Activated T-cell treated with anti-CD3 and anti-CD28 coated beads for 24 hours (primary cell): ENCODE data around the gene GAPDHS.
A peak's percentile ranks its signal among the peaks of the same experiment; 100 is the strongest.

Experiments used
- DNase-seq: peaks from one replicate; pipeline ENCODE4 v3.0.0-alpha.2; 2020; ENCODE audit warnings: low read depth

Gene GAPDHS

GRCh38 chr19:35533201-35533821, at the start of gene GAPDHS:
GAPDHS (plus strand) TSS chr19:35533456; CDS start chr19:35533528, 72 bp downstream.
- no peak for DNase-seq

DNA sequence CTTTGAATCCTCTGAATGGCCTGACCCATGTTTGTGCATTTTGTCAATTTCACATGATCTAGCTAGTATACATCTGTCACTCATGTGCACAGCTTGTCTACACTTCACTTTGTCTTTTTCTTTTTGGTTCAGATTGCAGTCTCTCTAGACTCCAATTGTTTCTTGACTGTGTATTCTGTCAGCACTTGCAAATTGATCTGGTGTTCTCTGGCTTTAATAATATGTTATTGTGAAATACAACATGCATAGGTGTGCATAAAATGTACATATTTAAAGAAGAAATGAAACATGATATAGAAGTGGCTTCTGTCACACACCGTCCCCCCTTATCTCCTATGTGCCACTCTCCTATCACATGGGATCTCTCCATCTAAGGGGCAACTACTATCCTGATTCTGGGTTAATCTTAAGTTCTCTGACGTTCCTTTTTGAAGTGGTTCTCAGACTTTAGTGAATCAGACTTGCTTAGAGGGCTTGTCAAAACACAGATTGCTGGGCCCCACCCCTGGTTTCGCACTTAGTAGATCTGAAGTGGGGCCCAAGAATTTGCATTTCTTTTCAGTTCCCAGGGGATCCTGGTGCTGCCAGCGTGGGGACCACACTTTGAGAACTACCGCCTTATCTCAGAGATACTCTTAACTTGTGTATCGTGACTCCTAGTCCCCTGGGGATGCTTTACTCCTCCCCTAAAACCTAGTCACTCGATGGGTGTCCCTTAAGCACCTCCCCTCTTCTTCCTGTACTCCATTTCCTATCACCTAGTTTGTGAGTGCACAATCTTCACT, 48.8 kb upstream of the GAPDHS start:
- no peak for DNase-seq

DNA sequence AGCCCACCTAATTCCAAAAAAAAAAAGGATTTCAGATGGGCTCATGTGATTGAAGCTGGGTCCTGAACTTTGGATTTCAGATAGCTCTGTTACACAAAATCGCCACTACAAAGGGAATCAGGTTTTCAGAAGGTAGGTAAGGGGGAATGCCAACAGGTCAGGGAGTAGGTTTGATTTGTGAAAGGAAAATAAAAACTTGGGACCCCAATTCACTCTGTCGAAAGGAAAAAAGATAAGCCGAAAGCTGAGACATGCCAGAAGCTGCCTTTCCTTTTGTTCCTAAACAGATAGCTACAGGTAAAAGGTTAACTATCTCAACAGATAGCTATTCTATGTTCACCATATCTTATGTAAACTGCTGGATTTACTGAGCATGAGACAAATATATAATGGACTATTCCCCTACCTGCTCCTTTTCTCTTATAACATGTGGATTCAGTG, 47.0 kb upstream of the GAPDHS start:
- DNase-seq, result no peak

DNA sequence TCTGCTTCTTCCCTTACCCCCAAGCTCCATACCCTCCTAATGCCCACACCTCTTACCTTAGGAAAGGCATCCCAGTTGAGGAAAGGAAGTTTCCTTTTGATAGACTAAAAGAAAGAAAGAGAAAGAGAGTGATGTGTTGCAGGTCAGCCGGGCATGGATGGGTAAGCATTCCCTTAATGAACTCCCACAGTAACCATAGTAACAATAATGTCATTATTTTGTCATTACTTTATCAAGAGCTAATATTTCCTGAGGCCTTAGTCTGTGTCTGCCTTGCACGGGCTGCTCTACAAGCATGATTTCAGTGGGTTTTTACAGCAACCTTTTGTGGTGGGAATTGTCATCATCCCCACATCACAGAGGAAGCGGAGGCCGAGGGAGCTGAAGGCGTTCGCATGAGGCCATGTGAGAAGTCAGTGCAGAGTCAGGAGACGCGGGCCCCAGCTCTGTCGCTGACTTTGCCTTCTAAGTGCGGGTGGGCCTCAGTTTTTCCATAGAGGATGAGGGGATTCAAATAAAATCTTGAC, 45.5 kb upstream of the GAPDHS start:
- no peak for DNase-seq

GRCh38 chr19:35488677-35489076, 44.6 kb upstream of the GAPDHS start:
- no peak for DNase-seq

DNA sequence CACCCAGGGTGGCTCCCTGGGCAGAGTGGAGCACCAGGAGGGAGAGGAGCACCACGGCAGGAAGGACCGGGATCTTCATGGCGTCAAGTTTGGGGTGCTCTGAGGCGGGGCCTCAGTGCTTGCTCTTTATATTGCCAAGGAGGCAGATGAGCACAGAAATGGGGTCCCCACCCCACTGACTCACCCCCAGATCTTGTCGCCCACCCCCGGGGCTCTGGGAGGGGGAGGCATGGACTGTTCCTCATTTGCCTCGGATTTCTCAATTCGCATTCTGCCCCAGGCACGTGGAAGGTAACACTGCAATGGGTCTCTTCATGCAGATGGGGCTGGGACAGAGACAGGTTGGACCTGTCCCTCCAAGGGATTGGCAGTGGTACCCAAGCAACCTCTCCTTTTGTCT, 42.9 kb upstream of the GAPDHS start, which contains the start of gene KRTDAP:
KRTDAP (minus strand) TSS at position 101 of the 400 bp plus-strand sequence; CDS start at position 79, 22 bp downstream.
- DNase-seq, result no peak

DNA sequence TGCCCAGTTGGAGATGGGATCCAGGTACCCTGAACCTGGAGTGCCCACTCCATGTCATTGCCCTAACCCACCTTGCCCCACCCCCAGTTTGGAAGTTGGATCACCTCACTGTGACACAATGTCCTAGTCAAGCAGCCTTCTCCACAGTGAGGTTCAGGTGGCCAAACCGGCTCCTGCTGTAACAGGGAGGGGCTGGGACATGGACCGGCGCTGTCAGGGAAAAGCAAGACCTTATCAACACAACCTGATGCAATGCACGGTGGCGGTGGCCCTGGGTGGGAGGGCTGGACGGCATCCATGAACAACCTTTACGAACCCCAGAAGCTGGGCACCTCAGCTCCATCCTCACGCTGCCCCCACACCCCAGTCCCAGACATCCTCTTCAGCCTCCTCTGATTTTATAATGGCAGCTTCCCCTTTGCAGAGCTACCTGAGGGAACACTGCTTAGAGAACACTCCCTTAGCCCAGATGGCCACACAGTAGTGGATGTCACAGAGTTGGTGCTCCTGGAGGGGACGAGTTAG, 41.4 kb upstream of the GAPDHS start:
- DNase-seq, result no peak

DNA sequence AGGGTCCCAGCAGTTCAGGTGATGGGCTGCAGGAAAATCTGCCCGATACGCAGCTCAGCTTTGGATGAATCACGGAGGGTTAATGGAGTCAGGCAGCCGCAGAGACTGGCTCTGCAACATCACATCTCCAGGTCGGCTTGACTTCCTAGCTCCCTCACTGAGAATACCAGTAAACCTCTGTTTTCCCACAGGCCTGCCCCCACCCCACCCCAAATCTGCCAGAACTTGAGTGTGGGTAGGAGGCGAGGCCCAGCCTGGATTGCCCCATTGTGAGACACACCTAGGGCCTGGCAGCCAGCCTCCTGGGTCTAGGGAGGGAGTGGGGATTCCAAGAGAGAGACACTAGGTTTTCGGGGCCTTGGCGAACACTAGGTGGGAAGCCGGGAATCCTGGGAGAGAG, 39.3 kb upstream of the GAPDHS start:
- no peak for DNase-seq

DNA sequence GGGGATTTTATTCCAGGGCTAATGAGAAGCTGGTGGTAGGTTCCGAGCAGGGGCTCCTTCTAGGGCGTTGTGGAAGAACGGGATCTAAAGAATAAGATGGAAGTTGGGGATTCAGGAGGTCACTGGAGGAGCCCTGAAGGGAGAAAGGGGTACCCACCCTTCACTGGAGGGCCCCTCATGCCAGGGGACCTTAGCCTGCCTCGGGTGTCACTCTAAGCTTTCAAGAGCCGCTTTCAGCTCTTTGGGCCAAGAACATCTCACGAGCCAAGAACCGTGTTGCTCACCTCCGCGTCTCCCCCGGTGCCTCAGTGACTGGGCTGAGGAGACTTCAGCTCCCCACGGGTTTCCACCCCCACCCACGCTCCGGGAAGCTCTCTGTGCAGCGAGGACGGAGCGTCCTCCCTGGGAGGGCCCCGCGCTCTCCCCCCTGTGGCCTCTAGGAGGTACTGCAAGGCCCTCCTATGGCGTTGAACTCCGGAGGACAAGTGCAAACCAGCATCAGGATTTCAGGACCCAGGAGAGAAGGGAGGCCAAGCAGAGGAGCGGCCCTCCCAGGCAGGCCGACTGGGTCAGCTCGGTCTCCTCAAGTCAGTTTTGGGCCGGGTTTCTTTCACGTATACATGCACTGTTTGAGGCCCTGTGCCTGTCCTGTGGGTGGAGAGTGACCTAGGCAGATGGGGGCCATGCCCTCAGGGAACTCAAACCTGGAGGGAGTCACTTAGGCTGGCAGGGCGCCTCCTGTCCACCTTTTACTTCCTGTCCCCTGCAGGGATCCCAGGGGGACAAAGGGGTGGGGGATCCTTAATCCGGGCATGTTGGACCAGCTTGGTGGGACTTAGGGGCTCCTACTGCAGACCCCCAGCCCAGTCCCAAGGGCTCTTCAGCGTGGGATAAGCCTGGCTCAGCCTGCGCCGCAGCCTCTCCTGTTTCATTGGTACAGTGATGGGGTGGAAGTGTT, 37.9 kb upstream of the GAPDHS start:
- peak; percentile 67 for DNase-seq

- no peak for DNase-seq
Measured at GRCh38 chr19:35497406-35497805, 35.9 kb upstream of the GAPDHS start.

DNA sequence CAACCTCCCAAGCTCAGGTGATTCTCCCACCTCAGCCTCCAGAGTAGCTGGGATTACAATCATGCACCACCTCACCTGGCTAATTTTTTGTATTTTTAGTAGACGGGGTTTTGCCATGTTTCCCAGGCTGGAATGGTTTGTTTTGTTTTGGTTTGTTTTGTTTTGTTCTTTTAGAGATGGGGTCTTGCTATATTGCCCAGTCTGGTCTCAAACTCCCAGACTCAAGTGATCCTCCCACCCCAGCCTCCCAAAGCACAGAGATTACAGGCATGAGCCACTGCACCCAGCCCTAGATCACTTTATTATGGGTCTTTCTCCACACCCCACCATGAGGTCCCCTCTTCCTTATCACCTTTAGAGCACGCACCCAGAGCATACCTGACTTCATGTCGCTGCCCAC, 35.0 kb upstream of the GAPDHS start:
- DNase-seq, result no peak

GRCh38 chr19:35498984-35499527, 34.2 kb upstream of the GAPDHS start:
- DNase-seq, result no peak

DNA sequence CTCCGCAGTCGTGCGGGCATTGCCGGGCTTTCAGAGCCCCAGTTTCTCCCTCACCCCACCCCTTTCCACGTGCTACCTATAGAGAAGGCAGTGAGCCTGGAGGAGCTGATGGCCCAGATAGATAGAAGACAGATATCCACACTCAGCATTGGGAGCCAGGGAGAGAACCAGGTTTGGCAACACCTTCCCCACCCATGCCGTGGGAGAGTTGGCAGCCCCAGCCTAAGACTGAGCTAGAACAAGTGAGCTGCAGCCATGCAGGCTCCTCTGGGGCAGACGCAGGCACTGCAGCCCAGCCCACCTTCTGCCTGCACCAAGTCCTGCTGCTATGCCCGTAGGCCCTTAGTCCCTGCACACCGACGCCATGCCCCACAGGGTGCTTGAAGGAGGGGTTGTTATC, 32.6 kb upstream of the GAPDHS start:
- DNase-seq, result no peak

GRCh38 chr19:35501684-35502083, 31.6 kb upstream of the GAPDHS start:
- no peak for DNase-seq

- no peak for DNase-seq
Measured at GRCh38 chr19:35502751-35503150, 30.5 kb upstream of the GAPDHS start.

GRCh38 chr19:35506011-35506410, 27.2 kb upstream of the GAPDHS start:
- DNase-seq, result no peak

DNA sequence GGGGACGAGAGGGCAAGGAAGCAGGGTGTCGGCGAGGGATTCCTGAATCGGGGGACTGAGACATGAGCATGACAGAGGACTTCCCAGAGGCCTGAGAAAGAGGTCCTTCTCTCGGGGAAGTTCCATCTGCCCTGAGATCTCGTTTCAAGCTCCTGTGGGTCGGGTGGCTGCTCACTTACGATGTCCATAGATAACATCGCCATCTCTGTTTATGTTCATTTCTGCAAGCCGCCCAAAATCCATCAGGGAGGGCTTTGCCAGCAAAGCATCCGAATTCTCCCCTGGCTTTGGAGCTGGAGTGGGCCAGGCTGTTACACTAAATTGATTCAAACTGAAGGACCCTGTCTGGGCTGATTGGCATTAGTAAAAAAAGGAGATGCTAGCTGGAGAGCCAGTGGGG, 25.7 kb upstream of the GAPDHS start:
- no peak for DNase-seq

DNA sequence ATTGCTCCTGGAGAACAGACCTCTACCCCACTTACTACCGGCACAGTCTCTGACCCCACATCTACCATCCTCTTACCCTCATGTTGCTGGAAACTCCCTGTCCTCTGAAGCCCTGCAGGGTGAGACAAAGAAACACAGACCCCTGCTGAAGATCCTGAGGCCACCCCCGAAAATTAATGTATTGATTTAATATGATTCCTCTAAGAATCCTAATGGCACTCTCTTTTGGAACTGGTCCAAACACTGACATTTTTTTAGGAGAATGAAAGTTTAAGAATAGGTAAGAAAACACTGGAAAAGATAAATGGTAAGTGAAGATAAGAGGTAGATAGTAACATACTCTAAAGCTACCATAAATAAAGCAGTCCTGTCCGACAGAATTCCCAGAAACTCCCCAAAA, 25.1 kb upstream of the GAPDHS start:
- DNase-seq, result no peak

- no peak for DNase-seq
Measured at GRCh38 chr19:35509018-35509652, 24.1 kb upstream of the GAPDHS start.

- DNase-seq, result peak; percentile 59
Measured at GRCh38 chr19:35509861-35510625, 23.2 kb upstream of the GAPDHS start.
